Neural cell (in vitro differentiated cells): ENCODE measurements around the gene TM9SF4. TPM values are rescaled to one million over a fixed set of nuclear protein-coding genes. Genes with fewer than 3 reads are reported as not detected.
A peak's percentile ranks its signal among the peaks of the same experiment; 100 is the strongest.

Source experiments
- H2AFZ ChIP-seq: fragments of 200-600, 300-800 bp; sonication (generic), shearing (Covaris generic); 2 replicates; pipeline ENCODE4 v1.6.0; 2014; ENCODE audit warnings: low read depth, mild to moderate bottlenecking, antibody characterized with exemption, low read length, moderate library complexity
- H3F3A ChIP-seq: fragments of 200-600 bp; shearing (Covaris generic); 2 replicates; pipeline ENCODE4 v1.6.1; 2016; ENCODE audit warnings: mild to moderate bottlenecking, moderate library complexity, mixed read lengths, antibody characterized with exemption, low read length; ENCODE audit not compliant: insufficient read depth, poor library complexity, severe bottlenecking
- H3K27ac ChIP-seq: fragments of 200-600, 300-800 bp; sonication (generic), shearing (Covaris generic); 2 replicates; pipeline ENCODE4 v1.5.1; 2014; ENCODE audit warnings: mild to moderate bottlenecking, low read length, moderate library complexity
- H3K27me3 ChIP-seq: fragments of 300-800, 200-600 bp; sonication (generic), shearing (Covaris generic); 2 replicates; pipeline ENCODE4 v1.6.0; 2014; ENCODE audit warnings: mild to moderate bottlenecking, low read depth, low read length, moderate library complexity; ENCODE audit not compliant: insufficient read depth
- H3K36me3 ChIP-seq: fragments of 300-800, 200-600 bp; sonication (generic), shearing (Covaris generic); 2 replicates; pipeline ENCODE4 v1.5.1; 2014; ENCODE audit warnings: mild to moderate bottlenecking, antibody characterized with exemption, low read length, moderate library complexity; ENCODE audit not compliant: insufficient read depth
- H3K4me2 ChIP-seq: fragments of 300-800, 200-600 bp; sonication (generic), shearing (Covaris generic); 2 replicates; pipeline ENCODE4 v1.6.0; 2014; ENCODE audit warnings: mild to moderate bottlenecking, low read length
- H3K4me3 ChIP-seq: fragments of 300-800, 200-600 bp; sonication (generic), shearing (Covaris generic); 2 replicates; pipeline ENCODE4 v1.5.1; 2014; ENCODE audit warnings: mild to moderate bottlenecking, low read length, moderate library complexity
- H3K79me2 ChIP-seq: fragments of 200-600 bp; shearing (Covaris generic); replicated peaks from 2 replicates; pipeline ENCODE4 v1.6.0; 2014; ENCODE audit warnings: mild to moderate bottlenecking, low read length, moderate library complexity; ENCODE audit not compliant: insufficient read depth
- H3K9ac ChIP-seq: fragments of 300-800, 200-600 bp; sonication (generic), shearing (Covaris generic); 2 replicates; pipeline ENCODE4 v1.6.1; 2016; ENCODE audit warnings: mild to moderate bottlenecking, low read length, mixed read lengths
- H3K9me2 ChIP-seq: fragments of 200-600 bp; shearing (Covaris generic); 2 replicates; pipeline ENCODE4 v1.6.1; 2016; ENCODE audit warnings: mild to moderate bottlenecking, low read length, mixed read lengths; ENCODE audit not compliant: insufficient read depth
- H3K9me3 ChIP-seq: fragments of 200-600, 300-800 bp; sonication (generic), shearing (Covaris generic); 2 replicates; pipeline ENCODE4 v1.6.1; 2016; ENCODE audit warnings: mild to moderate bottlenecking, mixed run types, low read length, moderate library complexity, mixed read lengths
- H4K20me1 ChIP-seq: fragments of 200-600 bp; shearing (Covaris generic); 2 replicates; pipeline ENCODE4 v1.6.1; 2016; ENCODE audit warnings: mild to moderate bottlenecking, mixed run types; ENCODE audit not compliant: insufficient read depth
- EP300 ChIP-seq: fragments of 450-650 bp; conservative IDR thresholded peaks from 2 replicates; pipeline ENCODE4 v1.6.1; 2014; ENCODE audit warnings: antibody characterized with exemption, mild to moderate bottlenecking, moderate library complexity; ENCODE audit not compliant: poor library complexity, severe bottlenecking
- SMC3 ChIP-seq: fragments of 450-650 bp; conservative IDR thresholded peaks from 2 replicates; pipeline ENCODE4 v1.6.1; 2014; ENCODE audit warnings: antibody characterized with exemption, mild to moderate bottlenecking, moderate library complexity; ENCODE audit not compliant: poor library complexity
- polyA plus RNA-seq: library from polyadenylated mRNA; depleted of rRNA; stranded (reverse); fragments of >200 nt; gene quantifications from 2 replicates; pipeline ENCODE4 v1.2.3, GENCODE V29; 2014
- TF ChIP-seq, protein P1 (sequence below): IDR thresholded peaks from 2 replicates; pipeline ENCODE4 v1.6.1; 2012; ENCODE audit warnings: borderline replicate concordance
- TF ChIP-seq, protein P2 (sequence below): fragments of 450-650 bp; IDR thresholded peaks from 2 replicates; pipeline ENCODE4 v1.5.1; 2014; ENCODE audit warnings: antibody characterized with exemption, mild to moderate bottlenecking, moderate library complexity; ENCODE audit not compliant: poor library complexity, severe bottlenecking

TM9SF4 gene
- polyA plus RNA-seq, 1 donor from 2014 or later = 18.3 TPM

DNA sequence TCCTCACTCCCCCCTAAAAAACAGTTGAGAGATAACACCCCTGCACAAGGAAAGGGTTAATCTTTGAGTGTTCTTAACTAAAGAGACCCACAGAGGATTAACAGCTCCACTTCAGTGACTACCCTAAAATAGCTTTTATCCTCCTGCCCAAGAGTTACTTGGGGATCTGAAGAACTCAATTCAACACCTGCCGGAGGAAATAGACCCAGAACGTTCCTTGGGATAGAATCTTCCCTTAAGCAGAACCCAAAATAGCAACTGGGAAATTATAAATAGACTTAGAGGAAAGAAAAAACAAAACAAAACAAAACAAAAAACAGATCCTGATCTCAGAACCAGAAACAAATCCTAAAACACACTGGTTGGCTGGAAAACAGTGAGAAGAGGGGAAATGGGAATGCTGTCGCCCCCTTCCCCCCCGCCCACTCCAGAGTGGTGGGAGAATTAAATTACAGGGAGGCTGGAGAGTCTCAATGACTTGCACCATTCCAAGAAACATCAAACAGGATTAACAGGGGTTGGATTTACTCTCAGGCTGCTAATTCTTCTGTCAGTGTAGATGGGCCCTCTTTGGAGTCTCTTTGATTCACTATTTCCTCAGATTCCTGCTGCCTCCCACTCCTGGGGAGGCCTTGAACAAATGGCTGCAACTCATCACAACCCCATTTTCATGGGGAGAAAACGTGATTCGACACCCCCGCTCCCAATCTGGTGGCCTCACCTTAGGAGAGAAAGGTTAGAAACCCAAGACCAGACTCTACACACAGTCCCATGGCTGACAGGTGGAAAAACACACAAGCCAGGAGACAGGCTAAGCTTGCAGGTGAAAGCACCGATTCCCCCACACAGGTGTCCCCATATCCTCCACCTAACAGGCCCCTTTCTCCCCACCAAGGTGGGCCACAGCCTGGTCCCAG lies 96.6 kb downstream of the TM9SF4 start:
- H3K4me3 ChIP-seq = peak overlapping the region; percentile 77
- peaks cover under 1% of the 10 kb centered on the region for H4K20me1 ChIP-seq
- H3K79me2 ChIP-seq = peaks cover 73% of the 10 kb centered on the region

DNA sequence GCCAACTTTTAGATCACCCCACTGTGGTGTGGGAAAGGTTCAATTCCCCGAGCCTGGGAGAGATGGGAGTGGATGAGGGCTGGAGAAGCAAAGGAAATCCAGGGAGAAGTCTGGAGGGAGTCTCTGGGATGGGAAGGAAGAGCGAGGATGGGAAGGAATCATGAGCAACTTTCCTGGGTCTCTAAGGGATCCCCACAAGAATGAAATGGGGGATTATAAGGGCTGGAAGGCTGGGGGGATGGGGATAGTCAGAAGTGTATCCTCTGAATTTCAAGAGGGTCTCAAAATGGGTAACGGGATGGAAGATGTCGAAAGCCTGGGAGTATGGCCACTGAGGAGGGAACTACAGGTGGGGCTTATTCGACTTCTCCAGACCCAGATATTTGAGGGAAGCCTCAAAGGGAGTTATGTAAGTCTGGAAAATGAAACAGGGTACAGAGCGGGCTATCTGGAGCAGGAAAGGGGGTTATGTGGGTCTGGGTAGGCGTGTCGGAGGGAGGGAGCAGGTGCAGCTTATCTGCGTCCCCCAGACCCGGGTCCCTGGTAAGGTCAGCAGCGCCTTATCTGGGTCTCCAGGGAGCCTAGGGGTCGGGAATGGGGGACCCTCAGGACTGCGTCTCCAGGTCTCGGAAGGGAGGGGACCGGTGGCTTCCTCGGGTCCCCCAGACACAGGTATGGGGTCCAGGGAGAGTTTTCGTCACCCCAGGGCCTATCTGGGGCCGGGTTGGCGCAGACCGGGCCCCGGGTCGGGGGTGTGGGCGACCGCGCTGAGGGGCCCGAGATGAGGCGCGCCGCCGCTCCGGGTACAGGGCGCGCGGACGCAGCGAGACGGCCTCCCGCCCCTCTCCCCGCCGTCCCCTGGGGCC lies 97.5 kb downstream of the TM9SF4 start:
- Histone ChIP-seq H3K9me2 (no peaks in the 10 kb centered on the region), H3K9ac (peak overlapping the region; percentile 93), H3K4me3 (peak overlapping the region; percentile 77), H2AFZ (peak overlapping the region; percentile 31), H3K36me3 (no peaks in the 10 kb centered on the region), H3K9me3 (no peaks in the 10 kb centered on the region), H3K27me3 (no peaks in the 10 kb centered on the region), H3K27ac (peak overlapping the region; percentile 72), H3F3A (no peaks in the 10 kb centered on the region), H3K4me2 (peak overlapping the region; percentile 98), H4K20me1 (no peaks in the 10 kb centered on the region), H3K79me2 (peaks cover 64% of the 10 kb centered on the region)
- TF ChIP-seq, protein P1, sequence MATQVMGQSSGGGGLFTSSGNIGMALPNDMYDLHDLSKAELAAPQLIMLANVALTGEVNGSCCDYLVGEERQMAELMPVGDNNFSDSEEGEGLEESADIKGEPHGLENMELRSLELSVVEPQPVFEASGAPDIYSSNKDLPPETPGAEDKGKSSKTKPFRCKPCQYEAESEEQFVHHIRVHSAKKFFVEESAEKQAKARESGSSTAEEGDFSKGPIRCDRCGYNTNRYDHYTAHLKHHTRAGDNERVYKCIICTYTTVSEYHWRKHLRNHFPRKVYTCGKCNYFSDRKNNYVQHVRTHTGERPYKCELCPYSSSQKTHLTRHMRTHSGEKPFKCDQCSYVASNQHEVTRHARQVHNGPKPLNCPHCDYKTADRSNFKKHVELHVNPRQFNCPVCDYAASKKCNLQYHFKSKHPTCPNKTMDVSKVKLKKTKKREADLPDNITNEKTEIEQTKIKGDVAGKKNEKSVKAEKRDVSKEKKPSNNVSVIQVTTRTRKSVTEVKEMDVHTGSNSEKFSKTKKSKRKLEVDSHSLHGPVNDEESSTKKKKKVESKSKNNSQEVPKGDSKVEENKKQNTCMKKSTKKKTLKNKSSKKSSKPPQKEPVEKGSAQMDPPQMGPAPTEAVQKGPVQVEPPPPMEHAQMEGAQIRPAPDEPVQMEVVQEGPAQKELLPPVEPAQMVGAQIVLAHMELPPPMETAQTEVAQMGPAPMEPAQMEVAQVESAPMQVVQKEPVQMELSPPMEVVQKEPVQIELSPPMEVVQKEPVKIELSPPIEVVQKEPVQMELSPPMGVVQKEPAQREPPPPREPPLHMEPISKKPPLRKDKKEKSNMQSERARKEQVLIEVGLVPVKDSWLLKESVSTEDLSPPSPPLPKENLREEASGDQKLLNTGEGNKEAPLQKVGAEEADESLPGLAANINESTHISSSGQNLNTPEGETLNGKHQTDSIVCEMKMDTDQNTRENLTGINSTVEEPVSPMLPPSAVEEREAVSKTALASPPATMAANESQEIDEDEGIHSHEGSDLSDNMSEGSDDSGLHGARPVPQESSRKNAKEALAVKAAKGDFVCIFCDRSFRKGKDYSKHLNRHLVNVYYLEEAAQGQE = peak; percentile 65
- TF ChIP-seq EP300 (no peak), SMC3 (no peak)

More for the DNA sequence above, 96.6 kb downstream of the TM9SF4 start:
- Histone ChIP-seq H3K27ac (peak overlapping the region; percentile 72), H3K9ac (peak overlapping the region; percentile 93), H3K27me3 (no peaks in the 10 kb centered on the region), H2AFZ (no peak overlapping the region), H3K36me3 (no peaks in the 10 kb centered on the region), H3K4me2 (peak overlapping the region; percentile 98), H3K9me3 (no peaks in the 10 kb centered on the region), H3K9me2 (no peaks in the 10 kb centered on the region), H3F3A (no peaks in the 10 kb centered on the region)
- TF ChIP-seq, protein P2, sequence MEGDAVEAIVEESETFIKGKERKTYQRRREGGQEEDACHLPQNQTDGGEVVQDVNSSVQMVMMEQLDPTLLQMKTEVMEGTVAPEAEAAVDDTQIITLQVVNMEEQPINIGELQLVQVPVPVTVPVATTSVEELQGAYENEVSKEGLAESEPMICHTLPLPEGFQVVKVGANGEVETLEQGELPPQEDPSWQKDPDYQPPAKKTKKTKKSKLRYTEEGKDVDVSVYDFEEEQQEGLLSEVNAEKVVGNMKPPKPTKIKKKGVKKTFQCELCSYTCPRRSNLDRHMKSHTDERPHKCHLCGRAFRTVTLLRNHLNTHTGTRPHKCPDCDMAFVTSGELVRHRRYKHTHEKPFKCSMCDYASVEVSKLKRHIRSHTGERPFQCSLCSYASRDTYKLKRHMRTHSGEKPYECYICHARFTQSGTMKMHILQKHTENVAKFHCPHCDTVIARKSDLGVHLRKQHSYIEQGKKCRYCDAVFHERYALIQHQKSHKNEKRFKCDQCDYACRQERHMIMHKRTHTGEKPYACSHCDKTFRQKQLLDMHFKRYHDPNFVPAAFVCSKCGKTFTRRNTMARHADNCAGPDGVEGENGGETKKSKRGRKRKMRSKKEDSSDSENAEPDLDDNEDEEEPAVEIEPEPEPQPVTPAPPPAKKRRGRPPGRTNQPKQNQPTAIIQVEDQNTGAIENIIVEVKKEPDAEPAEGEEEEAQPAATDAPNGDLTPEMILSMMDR = no peak
